Right ventricle myocardium inferior (tissue), 1 donor: ENCODE measurements around the gene COPS4. TPM values are rescaled to one million over a fixed set of nuclear protein-coding genes. Genes with fewer than 3 reads are reported as not detected.
"Not testable (repeated sequence)": the region's sequence is repeated elsewhere in the genome, so short reads cannot be mapped to it uniquely, and the experiment has no call there.

ENCODE experiments used
- ATAC-seq: fragments of 200-7000 bp; cut with Tn5 transposase; one replicate; pipeline ENCODE4 v1.9.1; 2020; ENCODE audit warnings: mild to moderate bottlenecking, moderate library complexity
- DNase-seq: peaks from one replicate; pipeline ENCODE4 v3.0.0; 2021; ENCODE audit errors: missing footprints
- intact Hi-C: fragments of 100-400 bp; cut with DNase I; formaldehyde crosslinking; loops from one replicate; pipeline ENCODE4 v1.11.0; 2022
- total RNA-seq: library from RNA; stranded (reverse); fragmentation: NEBNext Ultra II Directional; extraction: Animal tissue kit (Norgen Biotek cat#: 25700); gene quantifications from one replicate; pipeline ENCODE4 v1.2.1, GENCODE V29; 2021
- donor health status: DM: no; HTN: yes; CAD: no; lungs with severe emphysema.

Gene COPS4
- total RNA-seq, 1 donor from 2014 or later: 50.4 TPM

DNA sequence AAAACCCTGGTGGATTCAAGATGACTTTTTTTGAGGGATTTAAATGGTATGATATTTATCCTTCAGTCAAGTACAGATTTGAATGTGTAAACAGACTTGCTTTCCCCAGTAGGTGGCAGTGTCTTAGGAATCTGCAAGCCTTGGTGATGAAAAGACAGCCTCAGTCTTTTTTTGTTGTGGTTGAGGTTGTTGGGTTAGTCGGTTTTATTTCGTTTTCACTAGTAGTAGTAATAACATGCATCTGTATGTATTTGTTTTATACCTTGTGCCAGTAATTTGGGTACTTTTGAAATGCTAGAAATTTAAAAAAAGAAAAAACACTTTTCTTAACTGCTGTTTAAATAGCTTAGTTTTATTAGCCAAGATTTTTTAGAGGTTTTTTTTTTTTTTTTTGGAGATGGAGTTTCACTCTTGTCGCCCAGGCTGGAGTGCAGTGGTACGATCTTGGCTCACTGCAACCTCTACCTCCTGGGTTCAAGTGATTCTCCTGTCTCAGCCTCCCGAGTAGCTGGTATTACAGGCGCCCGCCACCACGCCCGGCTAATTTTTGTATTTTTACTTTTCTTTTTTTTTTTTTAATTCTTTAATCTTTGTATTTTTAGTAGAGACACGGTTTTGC is 39.2 kb downstream of the COPS4 start:
- intact Hi-C loops: no loop called here
- no peak for ATAC-seq

DNA sequence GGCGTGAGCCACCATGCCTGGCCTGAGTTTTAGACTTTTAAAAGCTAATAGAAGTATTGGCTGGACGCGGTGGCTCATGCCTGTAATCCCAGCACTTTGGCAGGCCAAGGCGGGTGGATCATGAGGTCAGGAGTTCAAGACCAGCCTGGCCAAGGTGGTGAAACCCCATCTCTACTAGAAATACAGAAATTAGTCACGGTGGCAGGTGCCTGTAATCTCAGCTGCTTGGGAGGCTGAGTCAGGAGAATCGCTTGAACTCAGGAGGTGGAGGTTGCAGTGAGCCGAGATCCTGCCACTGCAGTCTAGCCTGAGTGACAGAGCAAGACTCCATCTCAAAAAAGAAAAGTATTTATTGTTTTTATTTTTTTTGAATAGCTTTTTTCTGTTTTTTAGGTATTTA is 39.8 kb downstream of the COPS4 start:
- DNase-seq, intact Hi-C loops, ATAC-seq: not testable (repeated sequence)

More for the DNA sequence above, 39.2 kb downstream of the COPS4 start:
- no peak for DNase-seq

DNA sequence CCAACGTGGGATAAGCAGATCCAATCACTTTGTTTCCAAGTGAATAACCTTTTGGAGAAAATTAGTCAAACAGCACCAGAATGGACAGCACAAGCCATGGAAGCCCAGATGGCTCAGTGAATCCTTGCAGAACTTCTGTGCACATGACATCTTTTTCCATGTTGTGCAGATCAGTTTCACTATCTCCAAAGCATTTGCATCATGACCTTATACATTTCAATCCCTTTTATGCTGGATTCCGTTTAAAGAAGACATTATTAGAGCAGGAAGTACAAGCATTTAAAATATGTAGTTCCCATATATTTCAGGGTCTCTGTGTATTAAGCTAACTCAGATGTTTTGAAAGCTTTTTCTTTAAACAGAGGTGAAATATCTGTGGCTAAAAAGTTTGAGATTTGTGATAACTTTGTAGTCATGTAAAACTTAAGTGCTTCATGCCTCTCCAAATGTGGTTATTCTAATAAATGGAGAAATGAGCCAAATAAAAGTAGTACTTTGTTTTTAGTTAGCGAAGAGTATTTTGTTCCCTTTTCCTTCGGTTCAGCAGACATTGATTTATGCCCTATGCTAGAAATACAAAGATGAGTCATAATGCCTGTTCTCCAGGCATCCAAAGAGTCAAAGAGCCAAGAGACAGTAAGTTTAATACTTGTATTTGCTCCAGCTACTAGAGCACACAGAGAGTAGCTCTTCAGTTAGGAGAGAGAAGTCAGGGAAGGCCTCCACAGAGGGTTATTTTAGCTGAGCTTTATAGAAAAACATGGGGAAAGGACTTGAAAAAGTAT is 40.5 kb downstream of the COPS4 start:
- DNase-seq (no peak), ATAC-seq (no peak)
- intact Hi-C loops: no loop called here

DNA sequence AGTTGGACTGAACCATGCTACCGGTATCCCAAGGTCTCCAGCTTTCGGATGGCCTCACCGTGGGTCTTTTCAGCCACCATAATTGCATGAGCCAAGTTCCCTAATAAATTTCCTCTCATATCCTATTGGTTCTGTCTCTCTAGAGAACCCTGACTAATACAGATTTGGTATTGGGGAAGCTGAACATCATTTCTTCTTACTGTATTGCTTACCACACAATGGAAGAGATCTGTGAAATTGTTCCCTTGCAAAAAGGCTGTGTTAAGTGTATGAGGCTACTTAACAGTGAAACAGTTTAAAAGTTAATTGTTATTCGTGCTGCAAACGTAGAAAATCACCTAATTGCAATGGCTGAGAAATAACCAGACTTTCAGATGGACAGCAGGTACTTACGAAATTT is 45.6 kb downstream of the COPS4 start:
- intact Hi-C loops: no loop called here
- no peak for ATAC-seq

DNA sequence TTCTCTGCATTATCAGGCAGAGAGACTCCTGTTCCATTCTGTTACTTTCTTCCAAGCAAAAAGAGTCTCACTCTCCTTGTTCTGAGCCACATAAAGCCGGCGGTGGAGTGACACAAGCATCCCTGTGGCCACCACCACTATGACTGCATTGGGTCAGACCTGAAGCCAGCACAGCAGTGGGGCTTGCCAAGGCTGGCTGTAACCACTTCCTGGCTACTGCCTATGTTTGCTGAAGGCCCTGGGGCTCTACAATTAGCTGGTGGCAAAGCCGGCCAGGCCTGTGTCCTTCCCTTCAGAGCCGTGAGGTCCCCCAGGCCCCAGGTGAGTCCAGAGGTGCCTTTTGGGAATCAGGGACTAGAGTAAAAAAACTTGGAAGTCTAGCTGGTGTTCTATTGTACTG is 47.8 kb downstream of the COPS4 start:
- intact Hi-C loops: no loop called here
- ATAC-seq: no peak

More for the DNA sequence above, 45.6 kb downstream of the COPS4 start:
- no peak for DNase-seq

DNA sequence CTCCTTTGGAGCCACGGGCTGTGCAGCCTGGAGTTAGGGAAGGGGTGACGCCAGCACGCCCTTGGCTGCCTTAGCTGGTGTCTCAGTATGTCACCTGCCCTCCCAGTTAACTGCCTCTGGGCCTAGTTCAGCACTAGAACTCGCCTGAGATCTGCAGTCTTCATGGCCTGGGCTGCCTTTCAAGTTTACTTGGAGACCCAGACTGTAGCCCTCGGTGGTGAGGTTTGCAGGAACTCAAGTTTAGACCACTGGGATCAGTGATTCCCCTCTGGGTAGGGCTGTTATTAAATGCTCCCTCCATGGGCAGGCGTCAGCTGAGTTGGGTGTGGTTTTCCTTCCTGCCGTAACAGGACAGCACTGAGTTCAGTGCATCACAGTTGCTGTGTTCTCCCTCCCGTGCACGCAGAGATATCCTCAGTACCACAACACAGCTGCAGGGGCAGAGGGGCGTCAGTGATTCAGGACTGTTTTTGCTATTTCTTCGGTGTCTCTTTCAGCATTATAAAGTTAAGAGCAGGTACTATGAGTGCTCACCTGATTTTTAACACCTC is 49.0 kb downstream of the COPS4 start:
- DNase-seq: no peak
- no peak for ATAC-seq
- intact Hi-C loops: no loop called here

More for the DNA sequence above, 47.8 kb downstream of the COPS4 start:
- no peak for DNase-seq

DNA sequence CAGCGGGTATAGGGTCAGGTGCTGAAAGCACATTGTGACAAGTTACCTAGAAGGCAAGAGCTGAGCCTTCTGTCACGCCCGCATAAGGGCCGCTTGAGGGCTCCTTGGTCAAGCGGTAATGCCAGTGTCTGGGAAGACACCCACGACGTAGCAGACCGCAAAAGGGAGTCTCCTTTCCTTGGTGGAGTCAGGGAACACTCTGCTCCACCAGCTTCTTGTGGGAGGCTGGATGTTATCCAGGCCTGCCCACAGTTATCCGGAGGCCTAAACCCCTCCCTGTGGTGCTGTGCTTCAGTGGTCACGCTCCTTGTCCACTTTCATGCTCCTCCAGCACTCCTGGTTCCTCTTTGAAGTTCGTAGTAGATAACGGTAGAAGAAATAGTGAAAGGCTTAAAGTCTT is 50.0 kb downstream of the COPS4 start:
- ATAC-seq, intact Hi-C loops: not testable (repeated sequence)

DNA sequence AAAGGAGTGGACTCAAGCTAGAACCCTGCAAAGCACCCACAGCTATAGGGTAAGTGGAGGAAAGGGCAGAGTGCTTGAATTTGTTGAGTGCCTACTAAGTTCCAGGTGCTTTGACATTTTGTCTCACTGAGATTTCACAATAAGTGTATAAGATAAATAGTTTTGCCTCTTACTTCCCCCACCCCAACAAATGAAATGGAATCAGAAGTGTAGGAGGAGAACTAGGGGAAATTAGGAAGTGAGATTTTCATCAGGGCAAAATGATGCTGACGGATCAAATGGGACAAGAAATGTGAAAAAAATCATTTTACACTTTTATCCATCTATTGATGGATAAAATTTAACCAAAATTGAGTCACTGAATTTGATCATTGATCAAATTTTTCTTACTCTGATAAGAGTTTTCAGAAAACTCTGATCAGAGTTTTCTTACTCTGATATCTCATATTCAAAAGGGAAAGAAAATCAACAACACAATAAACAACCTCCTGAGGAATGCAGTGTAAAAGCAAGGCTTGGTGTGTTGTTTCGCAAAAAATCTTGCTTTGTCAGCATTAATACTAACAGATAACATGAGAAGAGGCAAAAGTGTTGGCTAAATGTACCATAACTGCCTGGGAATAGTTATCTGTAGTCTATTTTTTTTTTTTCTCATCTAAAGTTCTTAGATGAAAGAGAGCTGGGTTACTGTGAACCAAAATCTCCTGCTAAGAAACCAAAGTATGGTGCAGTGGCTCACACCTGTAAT is 54.6 kb downstream of the COPS4 start:
- intact Hi-C loops: no loop called here
- DNase-seq (no peak), ATAC-seq (no peak)

More for the DNA sequence above, 50.0 kb downstream of the COPS4 start:
- DNase-seq: not testable (repeated sequence)

DNA sequence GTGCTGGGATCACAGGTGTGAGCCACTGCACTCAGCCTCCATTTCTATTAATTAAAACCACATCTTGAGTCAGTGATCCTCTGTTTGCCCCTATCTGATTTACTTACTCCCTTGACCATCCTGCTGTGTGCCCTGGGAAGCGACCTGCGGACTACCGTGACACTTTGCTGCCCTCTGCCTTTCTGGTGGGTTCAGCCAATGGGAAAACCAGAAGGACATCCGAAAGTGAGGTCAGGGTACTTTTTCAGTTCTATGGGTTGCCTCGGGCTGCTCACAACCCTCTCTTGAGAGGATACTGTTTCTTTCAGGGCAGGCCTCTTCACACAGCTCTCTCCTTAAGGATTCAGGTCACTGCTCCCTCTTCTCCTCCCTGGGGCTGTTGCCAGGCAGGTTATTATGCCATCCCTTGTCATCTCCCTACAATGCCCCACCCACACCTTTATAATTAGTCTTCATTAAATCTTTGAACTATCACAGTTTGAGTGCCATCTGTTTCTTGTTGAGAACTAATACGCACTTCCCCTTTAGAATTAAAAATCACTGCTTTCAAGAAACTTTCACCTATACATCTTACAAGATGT is 58.2 kb downstream of the COPS4 start:
- intact Hi-C loops: no loop called here
- DNase-seq: no peak
- no peak for ATAC-seq

DNA sequence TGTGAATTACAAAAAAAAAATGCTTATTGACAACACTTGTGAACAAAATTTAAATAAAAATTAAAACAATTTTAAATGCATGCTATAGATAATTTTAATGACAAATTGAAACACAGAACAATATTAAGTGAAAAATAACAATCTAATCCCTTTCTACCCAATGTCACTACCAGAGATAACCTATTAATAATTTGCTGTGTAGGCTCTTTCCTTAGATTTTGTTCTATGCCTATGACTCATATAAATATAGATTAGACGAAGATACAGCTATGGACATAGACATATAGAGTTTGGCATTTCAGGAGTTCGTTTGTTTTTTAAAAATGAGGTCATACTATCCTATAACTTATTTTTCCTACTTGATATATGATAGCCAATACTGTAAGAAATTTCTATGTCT is 61.4 kb downstream of the COPS4 start:
- ATAC-seq: no peak
- intact Hi-C loops: no loop called here

DNA sequence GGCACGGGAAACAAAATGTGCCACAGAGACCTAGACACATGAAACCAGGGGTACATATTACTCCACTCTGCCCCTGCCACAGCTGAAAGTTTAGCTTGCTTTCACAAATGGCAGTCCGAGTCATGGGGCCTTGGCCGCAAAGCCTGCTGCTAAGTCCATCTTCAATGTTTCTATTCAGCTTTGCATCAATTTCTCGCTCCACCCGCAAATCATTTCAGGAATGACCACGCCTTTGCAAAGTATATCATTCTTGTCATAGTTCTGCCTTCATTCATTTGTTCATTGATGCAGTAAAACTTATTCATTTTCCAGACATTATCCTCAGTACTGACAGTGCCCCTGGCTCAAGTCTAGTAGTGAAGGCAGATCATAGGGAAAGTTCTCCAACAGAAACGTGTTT is 70.0 kb downstream of the COPS4 start:
- intact Hi-C loops: no loop called here
- DNase-seq (no peak), ATAC-seq (no peak)

More for the DNA sequence above, 61.4 kb downstream of the COPS4 start:
- no peak for DNase-seq

DNA sequence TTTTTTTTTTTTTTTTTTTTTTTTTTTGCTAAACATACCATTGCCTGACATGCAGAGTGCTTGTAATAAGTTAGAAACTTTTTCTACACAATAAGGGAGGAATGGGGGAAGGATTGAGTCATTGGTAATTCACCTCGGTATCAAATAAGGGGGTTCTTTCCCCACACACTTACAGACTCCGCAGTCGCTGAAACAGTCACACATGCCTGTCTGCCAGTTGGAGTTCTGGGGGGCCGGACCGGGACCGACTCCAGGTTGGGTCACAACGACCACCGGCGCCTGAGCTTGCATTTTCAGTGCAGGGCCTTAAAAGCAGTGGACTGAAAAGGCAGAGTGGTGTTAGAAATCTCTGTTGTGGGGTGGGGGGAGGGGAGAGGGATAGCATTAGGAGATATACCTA is 72.6 kb downstream of the COPS4 start:
- intact Hi-C loops: no loop called here
- ATAC-seq (no peak), DNase-seq (no peak)

DNA sequence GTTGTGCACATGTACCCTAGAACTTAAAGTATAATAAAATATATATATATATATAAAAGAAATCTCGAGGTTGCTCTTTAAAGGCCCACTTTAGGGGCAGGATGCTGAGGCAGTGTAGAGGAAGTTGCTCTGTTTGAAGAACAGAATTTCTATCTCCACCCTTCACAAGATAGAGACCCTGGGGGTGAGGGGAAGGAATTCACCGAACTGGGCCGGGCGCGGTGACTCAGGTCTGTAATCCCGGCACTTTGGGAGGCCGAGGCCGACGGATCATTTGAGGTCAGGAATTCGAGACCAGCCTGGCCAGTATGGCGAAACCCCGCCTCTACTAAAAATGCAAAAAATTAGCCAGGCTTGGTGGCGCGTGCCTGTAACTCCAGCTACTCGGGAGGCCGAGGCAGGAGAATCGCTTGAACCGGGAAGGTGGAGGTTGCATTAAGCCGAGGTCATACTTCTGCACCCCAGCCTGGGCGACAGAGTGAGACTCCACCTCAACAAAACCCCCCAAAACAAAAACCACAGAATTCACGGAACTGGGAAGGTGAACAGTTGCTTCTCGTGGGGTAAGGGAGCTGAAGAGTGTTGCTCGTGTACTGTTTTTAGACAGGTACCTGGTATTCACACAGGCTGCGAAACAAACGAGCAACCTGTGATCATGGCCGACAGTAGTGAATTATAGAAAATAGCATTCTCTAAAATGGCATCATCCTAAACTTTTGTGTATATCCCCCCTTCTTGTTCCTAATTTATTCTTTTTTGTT is 73.3 kb downstream of the COPS4 start:
- intact Hi-C loops: no loop called here
- DNase-seq (no peak), ATAC-seq (no peak)

DNA sequence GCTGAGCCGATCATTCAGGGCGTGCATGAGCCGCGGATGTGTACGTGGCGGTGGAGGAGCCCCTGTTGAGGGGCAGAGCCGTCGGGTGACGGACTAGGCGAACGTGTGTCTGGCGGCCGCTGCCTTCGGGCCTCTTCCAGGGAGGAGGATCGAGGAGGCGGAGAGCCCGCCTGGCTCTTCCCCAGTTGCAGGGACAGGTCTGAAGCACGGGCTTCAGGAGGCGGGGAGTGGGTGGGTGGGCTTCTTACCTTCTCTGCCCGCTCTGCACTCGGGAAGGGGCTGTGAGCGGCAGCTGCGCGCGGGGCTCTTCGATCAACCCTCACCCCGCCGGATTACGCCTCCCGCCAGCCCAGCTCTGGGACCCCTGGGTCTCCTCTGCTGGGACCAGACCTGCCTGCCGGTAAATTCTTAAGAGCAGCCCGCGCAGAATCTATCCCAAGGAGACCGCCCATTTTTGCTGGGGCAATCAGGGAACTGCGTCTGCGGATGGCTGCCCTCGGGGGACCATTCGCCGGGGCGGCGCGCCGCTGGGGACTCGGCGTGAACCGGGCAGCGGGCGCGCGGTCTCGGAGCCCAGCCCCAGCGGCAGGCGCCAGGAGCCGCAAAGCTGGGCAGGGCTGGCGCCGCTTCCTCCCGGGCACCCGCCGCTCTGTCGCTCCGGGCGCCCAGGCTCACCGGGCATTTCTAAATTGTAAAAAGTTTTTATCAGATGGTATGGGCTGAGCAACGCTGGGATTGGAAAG is 74.7 kb downstream of the COPS4 start:
- DNase-seq (peak; percentile 78), ATAC-seq (peak; percentile 72)
- intact Hi-C loops: no loop called here

DNA sequence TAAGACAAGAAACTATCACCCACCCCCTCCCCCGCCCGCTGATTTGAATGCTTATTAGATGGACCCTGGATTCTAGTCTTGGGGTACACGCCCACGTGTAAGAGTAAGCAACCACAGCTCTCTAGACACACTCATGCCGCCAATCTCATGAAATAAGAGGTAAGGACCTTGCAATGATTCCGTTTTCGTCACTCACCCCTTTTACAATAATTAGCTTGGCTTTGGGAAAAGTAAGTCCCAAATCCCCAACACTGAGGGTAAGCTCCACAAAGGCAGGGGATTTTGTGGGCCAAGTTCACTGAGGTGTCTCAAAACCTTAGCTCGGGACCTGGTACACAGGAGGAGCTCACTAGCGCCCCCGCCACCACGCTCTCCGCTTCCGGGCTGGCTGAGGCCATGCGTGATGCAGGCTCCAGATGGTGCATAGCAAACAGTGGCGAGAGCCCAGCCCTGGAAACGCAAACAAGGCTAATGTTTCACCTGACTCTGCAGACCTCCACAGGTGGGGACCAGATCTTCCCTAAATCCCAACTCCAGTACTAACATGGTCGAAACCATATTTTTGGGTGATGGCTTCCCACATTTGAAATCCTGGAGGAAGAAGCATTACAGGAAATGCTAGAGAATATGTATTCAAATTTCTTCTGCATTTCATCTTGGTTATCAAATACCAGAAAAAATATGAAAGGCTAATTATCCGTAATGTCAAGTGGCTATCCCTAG is 75.4 kb downstream of the COPS4 start:
- intact Hi-C loops: no loop called here
- DNase-seq (peak; percentile 96), ATAC-seq (peak; percentile 94)

DNA sequence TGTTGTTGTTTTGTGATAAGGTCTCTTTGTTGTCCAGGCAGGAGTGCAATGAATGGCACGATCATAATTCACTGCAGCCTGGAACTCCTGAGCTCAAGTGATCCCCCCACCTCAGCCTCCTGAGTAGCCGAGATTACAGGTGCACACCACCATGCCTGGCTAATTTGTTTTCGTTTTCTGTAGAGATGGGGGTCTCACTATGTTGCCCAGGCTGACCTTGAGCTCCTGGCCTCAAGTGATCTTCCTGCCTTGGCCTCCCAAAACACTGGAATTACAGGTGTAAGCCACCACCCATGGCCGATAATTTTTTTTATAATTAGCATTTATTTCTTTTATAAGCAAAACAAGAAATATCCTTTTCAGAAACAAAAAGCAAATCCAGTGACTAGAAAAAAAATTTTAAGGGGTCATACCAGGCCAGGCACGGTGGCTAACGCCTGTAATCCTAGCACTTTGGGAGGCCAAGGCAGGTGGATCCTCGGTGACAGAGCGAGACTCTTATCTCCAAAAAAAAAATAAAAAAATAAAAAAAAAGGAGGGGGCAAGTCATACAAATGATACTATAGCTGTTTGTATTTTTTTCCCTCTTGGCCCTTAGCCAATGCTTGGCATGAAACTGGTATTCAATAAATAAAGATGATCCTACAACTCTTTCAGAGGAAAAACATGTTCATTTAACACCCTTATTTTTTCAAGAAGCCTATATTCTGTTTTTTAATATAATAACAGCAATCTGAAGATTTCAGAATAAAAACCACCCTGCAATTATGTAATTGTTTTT is 76.2 kb downstream of the COPS4 start:
- DNase-seq: no peak
- ATAC-seq: no peak
- intact Hi-C loops: no loop called here
